T-helper 22 cell (primary cell): Measurements from ENCODE around the gene ABCD2.
"Not testable (repeated sequence)": the region's sequence is repeated elsewhere in the genome, so short reads cannot be mapped to it uniquely, and the experiment has no call there.

ENCODE experiments used
- DNase-seq: peaks from one replicate; pipeline ENCODE4 v3.0.0-alpha.2; 2020; ENCODE audit warnings: low read depth

ABCD2 gene

GRCh38 chr12:39619660-39620433 is at the start of gene ABCD2:
ABCD2 (minus strand) TSS chr12:39619803; CDS start chr12:39619615, 188 bp downstream.
- peak; percentile 64 for DNase-seq

- no peak for DNase-seq
Measured at GRCh38 chr12:39660101-39660500, 40.5 kb upstream of the ABCD2 start.

GRCh38 chr12:39647383-39647782 is 27.8 kb upstream of the ABCD2 start:
- DNase-seq, result no peak

GRCh38 chr12:39646963-39647362 is 27.4 kb upstream of the ABCD2 start:
- no peak for DNase-seq

DNA sequence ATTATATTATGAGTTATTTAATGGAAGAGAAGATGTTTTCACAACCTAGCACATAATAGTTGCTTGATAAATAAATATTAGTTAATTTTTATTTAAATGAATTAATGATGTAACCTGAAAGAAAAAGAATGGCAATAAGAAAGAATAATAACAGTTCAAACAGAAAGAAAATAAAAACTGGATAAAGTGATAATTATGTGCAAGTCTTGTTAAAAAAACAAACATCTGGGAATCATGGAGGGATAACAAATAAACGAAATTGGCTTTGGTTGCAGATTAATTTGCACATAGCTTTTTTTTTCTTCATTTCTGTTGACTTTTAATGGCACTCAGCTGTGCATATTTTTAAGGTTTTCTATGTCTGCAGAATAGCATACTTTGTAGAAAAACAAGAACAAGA is 23.4 kb upstream of the ABCD2 start:
- DNase-seq, result no peak

- DNase-seq, result no peak
Measured at GRCh38 chr12:39638840-39639239, 19.2 kb upstream of the ABCD2 start.

- no peak for DNase-seq
Measured at GRCh38 chr12:39638178-39638577, 18.6 kb upstream of the ABCD2 start.

- DNase-seq, result no peak
Measured at GRCh38 chr12:39632670-39633069, 13.1 kb upstream of the ABCD2 start.

- DNase-seq, result no peak
Measured at GRCh38 chr12:39628836-39629235, 9.2 kb upstream of the ABCD2 start.

DNA sequence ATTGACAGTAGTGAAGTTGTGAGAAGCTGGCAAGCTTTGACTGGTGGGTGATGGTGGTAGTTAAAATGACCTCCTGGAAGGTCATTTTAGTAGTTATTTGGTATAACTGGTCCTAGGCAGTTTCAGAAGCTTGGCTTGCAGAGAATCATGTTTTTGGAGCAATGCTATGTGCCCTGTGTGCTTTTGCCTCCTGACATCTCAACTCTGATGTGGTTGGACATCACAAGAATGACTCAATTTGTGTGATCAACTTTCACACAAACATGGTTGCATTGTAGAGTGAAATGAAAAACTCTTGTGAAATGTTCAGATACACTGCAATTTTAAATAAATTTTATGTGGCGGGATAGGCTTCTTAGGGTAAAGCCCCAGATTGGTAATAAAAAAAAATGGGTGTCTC is 8.3 kb upstream of the ABCD2 start:
- DNase-seq, result no peak

DNA sequence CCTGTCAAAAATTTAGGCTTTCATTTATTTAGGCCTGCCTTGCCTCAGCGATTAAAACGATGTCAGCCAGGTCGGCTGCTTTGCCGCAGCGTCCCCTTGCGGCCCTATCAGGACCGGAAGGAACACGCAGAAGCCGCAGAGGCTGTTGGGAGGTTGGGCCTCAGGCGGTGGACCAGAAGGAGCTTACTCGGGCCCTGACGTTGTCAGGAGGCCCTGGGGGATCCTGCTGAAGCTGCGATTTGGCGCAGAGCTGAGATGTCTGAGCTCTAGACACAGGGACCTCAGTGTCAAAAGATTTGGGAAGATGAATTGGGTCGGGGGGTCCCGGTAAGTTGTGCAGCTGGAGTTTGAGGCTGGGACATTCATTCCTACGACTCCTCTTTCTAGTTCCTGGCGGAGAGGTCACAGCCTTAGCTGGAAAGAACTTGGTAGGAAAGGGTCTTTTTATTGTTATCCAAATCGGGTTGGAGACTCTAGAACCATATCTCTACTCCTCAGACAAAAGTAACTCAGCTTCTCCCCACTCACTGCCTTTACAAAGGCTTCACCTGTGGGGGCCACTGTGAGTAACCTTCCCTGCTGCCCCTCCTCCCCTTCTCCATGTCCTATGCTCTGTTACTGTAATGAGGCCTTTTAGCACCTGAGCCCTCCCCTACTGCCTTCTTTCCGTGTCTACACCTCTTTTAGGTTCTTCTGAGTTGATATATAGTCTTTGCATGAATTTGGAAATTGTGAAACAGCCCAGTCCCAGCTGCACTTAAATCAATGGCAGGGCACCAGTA is 6.6 kb upstream of the ABCD2 start:
- no peak for DNase-seq

- DNase-seq, result no peak
Measured at GRCh38 chr12:39623919-39624318, 4.3 kb upstream of the ABCD2 start.

DNA sequence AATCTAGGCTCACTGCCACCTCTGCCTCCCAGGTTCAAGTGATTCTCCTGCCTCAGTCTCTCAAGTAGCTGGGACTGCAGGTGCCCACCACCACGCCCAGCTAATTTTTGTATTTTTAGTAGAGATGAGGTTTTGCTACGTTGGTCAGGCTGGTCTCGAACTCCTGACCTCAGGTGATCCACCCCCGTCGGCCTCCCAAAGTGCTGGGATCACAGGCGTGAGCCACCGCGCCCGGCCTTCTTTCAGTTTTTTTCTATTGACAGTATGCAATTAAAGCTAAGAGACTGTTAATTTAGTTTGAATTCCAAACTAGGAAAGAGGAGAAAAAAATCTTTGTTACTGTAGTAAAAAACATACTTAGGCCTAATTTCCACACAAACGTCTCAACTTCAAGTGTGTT is 3.6 kb upstream of the ABCD2 start:
- DNase-seq, result not testable (repeated sequence)

GRCh38 chr12:39622306-39622705 is 2.7 kb upstream of the ABCD2 start:
- no peak for DNase-seq

GRCh38 chr12:39621670-39622069 is 2.1 kb upstream of the ABCD2 start:
- DNase-seq, result no peak

DNA sequence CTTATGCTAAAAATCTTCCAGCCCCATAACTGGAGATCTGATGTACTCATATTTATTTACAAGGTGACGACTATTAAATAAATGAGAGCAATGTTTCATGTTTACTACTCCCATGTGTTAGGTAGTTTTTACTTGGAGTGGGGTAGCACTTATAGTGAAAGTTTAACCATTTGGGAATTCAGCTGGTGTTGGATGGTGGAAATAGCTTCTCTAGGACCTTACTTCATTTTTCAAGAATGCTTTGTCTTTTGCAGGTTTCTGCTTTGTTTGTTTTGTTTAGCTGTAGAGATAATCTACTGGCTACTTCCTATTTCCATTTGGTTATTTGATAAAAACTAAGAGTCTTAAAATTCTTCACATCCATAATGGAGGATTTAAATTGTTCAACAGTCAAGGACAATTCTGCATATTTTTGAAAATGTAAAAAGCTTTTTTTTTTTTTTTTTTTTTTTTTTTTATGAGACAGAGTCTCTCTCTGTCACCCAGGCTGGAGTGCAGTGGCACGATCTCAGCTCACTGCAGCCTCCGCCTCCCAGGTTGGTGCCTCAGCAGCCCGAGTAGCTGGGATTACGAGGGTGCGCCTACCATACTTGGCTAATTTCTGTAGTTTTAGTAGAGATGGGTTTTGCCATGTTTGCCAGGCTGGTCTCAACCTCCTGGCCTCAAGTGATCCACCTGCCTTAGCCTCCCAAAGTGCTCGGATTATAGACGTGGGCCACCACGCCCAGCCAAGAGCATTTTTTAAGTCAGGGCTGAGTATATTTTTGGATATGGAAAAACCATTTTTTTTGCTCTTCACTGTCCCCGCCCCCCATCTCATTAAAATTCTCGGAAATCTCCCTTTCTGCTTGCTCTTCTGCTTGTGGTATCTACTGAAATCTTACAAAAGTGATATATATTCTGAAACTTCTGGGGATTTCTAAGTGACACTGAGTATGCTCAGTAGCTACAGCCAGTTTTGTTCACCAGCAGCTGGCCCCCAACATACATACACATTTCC is 1.4 kb upstream of the ABCD2 start:
- DNase-seq, result no peak

- DNase-seq, result no peak
Measured at GRCh38 chr12:39619316-39619659, 315 bp downstream of the ABCD2 start.

DNA sequence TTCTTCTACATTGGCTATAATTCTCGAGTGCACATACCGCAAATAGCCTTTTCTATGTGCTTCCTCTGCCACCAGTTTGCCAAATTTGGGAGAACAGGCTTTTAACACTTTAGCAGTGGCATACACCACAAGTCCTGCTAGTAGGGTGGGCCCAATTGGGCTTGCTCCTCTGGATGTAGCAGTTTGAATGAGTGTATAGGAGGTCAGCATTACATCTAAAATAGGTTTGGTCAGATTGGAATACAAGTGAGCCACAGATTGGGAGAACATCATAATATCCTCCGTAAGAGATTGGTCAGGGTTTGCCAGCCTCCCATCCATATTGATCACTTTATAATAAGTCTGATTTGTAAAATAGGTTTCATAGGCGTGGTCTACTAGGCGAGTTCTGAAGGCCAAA is 902 bp downstream of the ABCD2 start:
- DNase-seq, result no peak

GRCh38 chr12:39617887-39618286 is 1.7 kb downstream of the ABCD2 start:
- DNase-seq, result no peak

DNA sequence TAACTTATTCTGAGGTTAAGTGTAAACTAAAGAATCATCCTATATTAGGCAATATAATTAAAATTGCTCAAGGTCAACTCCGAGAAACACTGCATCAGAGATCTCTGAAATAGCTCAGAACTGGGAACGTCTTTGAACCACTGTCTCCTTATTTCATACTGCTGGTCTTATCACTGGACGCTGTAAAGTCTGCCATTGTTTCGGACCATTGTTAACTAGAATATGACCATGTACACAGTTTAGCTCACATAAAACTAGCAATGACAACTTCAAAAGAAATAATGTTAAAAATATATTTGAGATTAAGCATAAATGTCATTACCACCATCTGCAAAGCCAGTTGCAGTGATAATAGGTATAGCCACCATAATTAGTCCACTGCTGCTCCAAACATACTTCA is 2.9 kb downstream of the ABCD2 start:
- DNase-seq, result no peak

DNA sequence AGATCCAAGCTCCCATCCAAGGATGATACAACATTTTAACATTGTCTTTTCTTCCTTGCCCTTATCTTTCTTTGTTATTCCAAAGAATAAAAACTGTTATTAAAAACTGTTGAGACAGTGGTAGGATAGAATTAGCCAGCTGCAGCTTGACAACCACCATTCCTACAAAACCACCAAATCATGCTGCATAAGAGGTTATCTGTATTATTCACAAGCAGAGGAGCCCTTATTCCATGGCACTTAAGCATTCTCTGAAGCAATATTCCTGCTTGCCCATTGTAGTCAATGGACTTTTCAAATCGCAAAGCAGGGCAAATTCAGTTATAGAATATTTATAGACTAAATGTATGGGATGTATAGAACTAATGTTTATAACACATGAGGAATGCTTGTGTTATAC is 3.4 kb downstream of the ABCD2 start:
- DNase-seq, result no peak

DNA sequence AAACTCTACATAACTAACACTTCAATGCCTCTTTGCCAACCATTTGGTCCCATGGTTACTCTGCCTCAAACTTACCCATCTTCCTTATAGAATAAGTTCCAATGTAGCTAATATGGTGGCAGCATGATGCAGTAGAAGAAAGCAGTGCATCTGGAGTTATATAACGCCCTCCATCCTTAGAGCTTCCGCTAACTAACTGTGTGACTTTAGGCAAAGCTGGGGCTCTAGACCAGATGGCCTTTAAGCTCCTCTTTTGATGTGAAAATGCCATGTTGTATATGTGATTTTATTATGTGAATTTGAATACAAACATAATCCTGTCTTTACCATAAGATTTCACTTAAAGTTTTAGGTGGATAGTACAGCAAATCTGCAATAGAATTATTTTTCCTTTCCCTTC is 6.1 kb downstream of the ABCD2 start:
- no peak for DNase-seq
